Body of pancreas (tissue), 4 donors: ENCODE data around the gene TAC1. TPM values are rescaled to one million over a fixed set of nuclear protein-coding genes. Genes with fewer than 3 reads are reported as not detected.

Source experiments
- ATAC-seq: fragments of 150-250 bp; one replicate; pipeline ENCODE4 v1.9.1; 2016
- DNase-seq, 4 donors: peaks; one replicate each; pipeline ENCODE4 v3.0.0-alpha.2; 2019
- H3K27ac ChIP-seq, 4 donors: fragments of 200-600 bp; sonication (generic); 1 replicate in 3 of 4; 2 replicates in 1 of 4; pipeline versions ENCODE4 v1.5.1 to v1.6.1; 2016 to 2019; ENCODE audit warnings: mild to moderate bottlenecking in 1 of 4, mixed read lengths in 1 of 4, moderate library complexity in 1 of 4
- H3K27me3 ChIP-seq, 2 donors: fragments of 200-600 bp; sonication (generic); one replicate each; pipeline ENCODE4 v1.6.0; 2016; ENCODE audit warnings: mild to moderate bottlenecking in 1 of 2
- H3K36me3 ChIP-seq, 2 donors: fragments of 200-600 bp; sonication (generic); replicated peaks in 1 of 2; 2 replicates each; pipeline ENCODE4 v1.5.1; 2016; ENCODE audit warnings: low read depth in 2 of 2; ENCODE audit not compliant: insufficient read depth in 1 of 2
- H3K4me1 ChIP-seq: fragments of 200-600 bp; sonication (generic); one replicate; pipeline ENCODE4 v1.6.0; 2016
- H3K4me3 ChIP-seq, 2 donors: fragments of 200-600 bp; sonication (generic); 1 replicate in 1 of 2; 2 replicates in 1 of 2; pipeline ENCODE4 v1.5.1; 2016 to 2019
- H3K9me3 ChIP-seq, 3 donors: fragments of 200-600 bp; sonication (generic); 1 replicate in 2 of 3; 2 replicates in 1 of 3; pipeline ENCODE4 v1.5.1; 2016
- CTCF ChIP-seq, 7 experiments: fragments of 450-650 bp in 4 of 7; fragments of 200-600 bp in 3 of 7; sonication (generic) in 3 of 7; IDR thresholded peaks; one replicate each; pipeline ENCODE4 v1.5.1; 2016 to 2019; ENCODE audit warnings: antibody characterized with exemption in 7 of 7
- POLR2A ChIP-seq, 3 donors: fragments of 450-650 bp; IDR thresholded peaks; one replicate each; pipeline ENCODE4 v1.6.1; 2016; ENCODE audit warnings: antibody characterized with exemption in 3 of 3, mild to moderate bottlenecking in 2 of 3
- WGBS, 2 donors: methylation state at CpG; one replicate each; pipeline ENCODE4 v1.1.5; 2017; 5-methylcytosine and 5-hydroxymethylcytosine counted together
- intact Hi-C: fragments of 100-400 bp; cut with DNase I; formaldehyde crosslinking; loops from one replicate; pipeline ENCODE4 v1.15.1; 2023
- total RNA-seq, 2 donors: library from RNA; depleted of rRNA; stranded (reverse); fragments of >200 nt; gene quantifications; one replicate each; pipeline ENCODE4 v1.1.0, GENCODE V29; 2016

Gene TAC1
- total RNA-seq: not detected

GRCh38 chr7:97731736-97732564 is at the start of gene TAC1:
Gene TAC1, plus strand, starts transcription at chr7:97732086. Its CDS starts 527 bp downstream, at chr7:97732613.
- Histone ChIP-seq H3K4me1 (peaks cover 22% of the 10 kb centered on the region), H3K27ac (no peak within 1 kb of the TSS), H3K4me3 (no peak within 1 kb of the TSS), H3K27me3 (peaks cover 0 to 19% of the 10 kb centered on the region in 2 donors), H3K9me3 (no peaks in the 10 kb centered on the region), H3K36me3 (no peaks in the 10 kb centered on the region)
- TF ChIP-seq POLR2A (IDR thresholded peaks at IDR 0.05) (no peak), CTCF (IDR thresholded peaks at IDR 0.05) (no peak)
- ATAC-seq: peak; percentile 38
- intact Hi-C loops: no loop called here
- WGBS, 2 donors: 2 to 7% methylated on average over 38 to 57 of the region's 57 CpGs
- peak in 2 of 4 donors; percentile 8 to 16 for DNase-seq

- 60 to 76% methylated on average over 4 of the region's 4 CpGs for WGBS, 2 donors
These were observed 45.9 kb upstream of the TAC1 start for GRCh38 chr7:97685952-97686351.

DNA sequence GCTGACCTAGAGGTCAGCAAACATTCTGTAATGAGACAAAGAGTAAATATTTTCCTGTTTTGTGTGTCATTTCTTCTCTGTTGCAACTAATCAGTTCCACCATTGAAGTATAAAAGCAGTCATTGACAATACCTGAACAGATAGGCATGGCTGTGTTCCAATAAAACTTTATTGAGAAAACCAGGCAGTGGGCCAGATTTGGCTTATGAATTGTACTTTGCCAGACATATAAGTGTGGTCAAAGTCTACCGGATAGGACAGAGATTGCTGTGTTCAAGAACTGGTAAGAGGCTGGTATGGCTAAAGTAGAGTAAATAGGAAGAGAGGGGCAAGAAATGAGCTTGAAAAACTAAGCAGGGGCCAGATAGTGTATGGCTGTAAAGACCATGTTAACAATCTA is 38.3 kb upstream of the TAC1 start:
- 59 to 60% methylated on average over 1 of the region's 1 CpG for WGBS, 2 donors
- DNase-seq (no peak), ATAC-seq (no peak)
- Histone ChIP-seq H3K36me3 (no peaks in the 10 kb centered on the region), H3K4me1 (no peaks in the 10 kb centered on the region), H3K9me3 (no peaks in the 10 kb centered on the region), H3K4me3 (no peak overlapping the region), H3K27ac (no peak overlapping the region), H3K27me3 (no peaks in the 10 kb centered on the region)
- intact Hi-C loops: no loop called here
- TF ChIP-seq POLR2A (IDR thresholded peaks at IDR 0.05) (no peak), CTCF (IDR thresholded peaks at IDR 0.05) (no peak)

More at GRCh38 chr7:97685952-97686351, 45.9 kb upstream of the TAC1 start:
- Histone ChIP-seq H3K36me3 (no peaks in the 10 kb centered on the region), H3K4me1 (no peaks in the 10 kb centered on the region), H3K27me3 (peaks cover 0 to 4% of the 10 kb centered on the region in 2 donors), H3K27ac (no peak overlapping the region), H3K9me3 (no peaks in the 10 kb centered on the region), H3K4me3 (no peak overlapping the region)
- no peak for ATAC-seq
- TF ChIP-seq POLR2A (IDR thresholded peaks at IDR 0.05) (no peak), CTCF (IDR thresholded peaks at IDR 0.05) (no peak)
- intact Hi-C loops: no loop called here
- DNase-seq: no peak

DNA sequence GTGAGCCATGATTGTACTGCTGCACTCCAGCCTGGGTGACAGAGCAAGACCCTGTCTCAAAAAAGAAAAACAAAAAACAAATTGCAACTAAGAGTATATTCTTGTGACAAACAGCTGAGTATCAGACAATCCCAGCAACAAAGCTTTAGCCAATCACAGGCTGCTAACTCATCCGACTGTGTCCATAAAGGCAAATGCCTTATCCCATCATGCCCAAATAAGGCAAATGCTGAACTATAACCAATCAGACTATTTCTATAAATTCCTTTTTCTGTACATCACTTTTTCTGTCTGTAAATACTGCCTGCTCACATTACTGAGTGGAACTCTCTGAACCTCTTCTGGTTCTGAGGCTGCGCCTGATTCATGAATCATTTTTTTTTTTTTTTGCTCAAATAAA is 37.5 kb upstream of the TAC1 start:
- no peaks in the 10 kb centered on the region for H3K36me3 ChIP-seq
- H3K4me1 ChIP-seq: no peaks in the 10 kb centered on the region
- intact Hi-C loops: no loop called here
- WGBS, 2 donors: 71 to 75% methylated on average over 2 of the region's 2 CpGs
- no peak overlapping the region for H3K4me3 ChIP-seq
- H3K27me3 ChIP-seq: no peaks in the 10 kb centered on the region
- TF ChIP-seq POLR2A (IDR thresholded peaks at IDR 0.05): no peak
- TF ChIP-seq CTCF (IDR thresholded peaks at IDR 0.05): no peak
- ATAC-seq: no peak
- H3K9me3 ChIP-seq: no peaks in the 10 kb centered on the region
- DNase-seq: no peak
- no peak overlapping the region for H3K27ac ChIP-seq

DNA sequence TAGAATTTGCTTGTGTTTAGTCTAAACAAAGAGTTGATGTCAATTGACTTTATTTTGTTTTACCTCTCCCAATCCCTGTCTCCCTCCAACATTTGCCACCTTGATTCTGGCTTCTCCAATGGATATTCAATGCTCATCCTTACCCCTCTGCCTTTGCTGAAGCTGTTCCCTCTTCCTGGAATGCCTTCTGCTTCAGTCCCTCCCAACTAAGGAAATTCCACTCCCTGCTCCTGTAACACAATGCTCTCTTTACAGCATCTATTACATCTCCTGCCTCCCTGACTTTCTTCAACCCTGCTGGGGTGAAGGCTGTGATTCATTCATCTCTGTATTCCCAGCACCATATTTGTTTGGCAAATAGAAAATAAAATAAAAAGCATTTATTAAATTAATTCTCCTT is 34.5 kb upstream of the TAC1 start:
- no peak for ATAC-seq
- no peaks in the 10 kb centered on the region for H3K36me3 ChIP-seq
- H3K27me3 ChIP-seq: no peaks in the 10 kb centered on the region
- no peaks in the 10 kb centered on the region for H3K4me1 ChIP-seq
- no peak overlapping the region for H3K4me3 ChIP-seq
- intact Hi-C loops: no loop called here
- TF ChIP-seq POLR2A (IDR thresholded peaks at IDR 0.05) (no peak), CTCF (IDR thresholded peaks at IDR 0.05) (no peak)
- DNase-seq: no peak
- H3K27ac ChIP-seq: no peak overlapping the region
- no peaks in the 10 kb centered on the region for H3K9me3 ChIP-seq
